Coronary artery (tissue), 2 donors: Measurements from ENCODE around the gene DDRGK1.
"Not testable (repeated sequence)": the region's sequence is repeated elsewhere in the genome, so short reads cannot be mapped to it uniquely, and the experiment has no call there.

Source experiments
- DNase-seq: peaks from one replicate; pipeline ENCODE4 v3.0.0-alpha.2; 2017; ENCODE audit warnings: low spot score
- H3K27ac ChIP-seq, 2 donors: fragments of 200-600 bp; sonication (generic); one replicate each; pipeline ENCODE4 v1.5.1; 2016 to 2019
- H3K4me3 ChIP-seq: fragments of 200-600 bp; sonication (generic); 2 replicates; pipeline ENCODE4 v1.5.1; 2016; ENCODE audit warnings: mild to moderate bottlenecking, moderate library complexity
- CTCF ChIP-seq: fragments of 200-600 bp; sonication (generic); IDR thresholded peaks from one replicate; pipeline ENCODE4 v1.5.1; 2019; ENCODE audit warnings: antibody characterized with exemption

Gene DDRGK1

GRCh38 chr20:3192226-3193015 is 12.1 kb downstream of the DDRGK1 start:
- DNase-seq: no peak
- Histone ChIP-seq H3K27ac (no peak overlapping the region), H3K4me3 (no peak overlapping the region)
- no peak for TF ChIP-seq CTCF

- no peak overlapping the region for H3K27ac ChIP-seq
Observed at GRCh38 chr20:3190681-3191111, 13.8 kb downstream of the DDRGK1 start.

GRCh38 chr20:3189561-3190131 is 14.8 kb downstream of the DDRGK1 start:
- TF ChIP-seq CTCF: no peak
- no peak overlapping the region for H3K27ac ChIP-seq
- no peak overlapping the region for H3K4me3 ChIP-seq
- DNase-seq: no peak

More at GRCh38 chr20:3190681-3191111, 13.8 kb downstream of the DDRGK1 start:
- TF ChIP-seq CTCF: no peak
- DNase-seq: no peak
- H3K4me3 ChIP-seq: no peak overlapping the region

- DNase-seq: no peak
- H3K4me3 ChIP-seq: no peak overlapping the region
- no peak overlapping the region for H3K27ac ChIP-seq
- TF ChIP-seq CTCF: no peak
Observed at GRCh38 chr20:3188823-3189413, 15.6 kb downstream of the DDRGK1 start.

- DNase-seq, H3K27ac ChIP-seq, H3K4me3 ChIP-seq: not testable (repeated sequence)
Observed at GRCh38 chr20:3187861-3188260, 16.6 kb downstream of the DDRGK1 start.

GRCh38 chr20:3183896-3184612 is 20.4 kb downstream of the DDRGK1 start:
- no peak overlapping the region for H3K27ac ChIP-seq
- TF ChIP-seq CTCF: no peak
- DNase-seq: no peak
- no peak overlapping the region for H3K4me3 ChIP-seq

- H3K4me3 ChIP-seq, H3K27ac ChIP-seq, DNase-seq: not testable (repeated sequence)
Observed at GRCh38 chr20:3182429-3182828, 22.1 kb downstream of the DDRGK1 start.
